ENCODE measurements around the gene GALNT11.

The GALNT11 gene

DNA sequence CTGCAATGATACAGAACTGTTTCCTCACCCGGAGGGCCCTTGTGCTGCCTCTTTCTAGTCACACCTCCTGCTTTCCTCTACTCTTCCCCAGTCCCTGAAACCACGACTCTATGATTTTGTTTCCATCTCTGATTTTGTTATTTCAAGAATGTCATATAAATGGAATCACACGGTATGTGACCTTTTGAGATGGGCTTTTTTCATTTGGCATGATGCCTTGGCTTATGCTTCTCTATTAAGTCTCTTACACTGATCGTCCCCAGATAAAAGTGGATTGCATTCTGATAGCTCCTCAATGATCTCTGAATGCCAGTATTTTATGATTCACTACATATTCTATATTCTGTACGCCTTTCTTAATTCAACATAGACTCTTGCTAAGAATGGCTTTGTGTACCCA lies 78.2 kb downstream of the GALNT11 start:
- H3K4me3 ChIP-seq (ENCODE audit: low read depth, low read length), result no peak overlapping the region
- H3K36me3 ChIP-seq (replicated peaks), result peaks cover 3% of the 10 kb centered on the region
- TF ChIP-seq, protein P1, sequence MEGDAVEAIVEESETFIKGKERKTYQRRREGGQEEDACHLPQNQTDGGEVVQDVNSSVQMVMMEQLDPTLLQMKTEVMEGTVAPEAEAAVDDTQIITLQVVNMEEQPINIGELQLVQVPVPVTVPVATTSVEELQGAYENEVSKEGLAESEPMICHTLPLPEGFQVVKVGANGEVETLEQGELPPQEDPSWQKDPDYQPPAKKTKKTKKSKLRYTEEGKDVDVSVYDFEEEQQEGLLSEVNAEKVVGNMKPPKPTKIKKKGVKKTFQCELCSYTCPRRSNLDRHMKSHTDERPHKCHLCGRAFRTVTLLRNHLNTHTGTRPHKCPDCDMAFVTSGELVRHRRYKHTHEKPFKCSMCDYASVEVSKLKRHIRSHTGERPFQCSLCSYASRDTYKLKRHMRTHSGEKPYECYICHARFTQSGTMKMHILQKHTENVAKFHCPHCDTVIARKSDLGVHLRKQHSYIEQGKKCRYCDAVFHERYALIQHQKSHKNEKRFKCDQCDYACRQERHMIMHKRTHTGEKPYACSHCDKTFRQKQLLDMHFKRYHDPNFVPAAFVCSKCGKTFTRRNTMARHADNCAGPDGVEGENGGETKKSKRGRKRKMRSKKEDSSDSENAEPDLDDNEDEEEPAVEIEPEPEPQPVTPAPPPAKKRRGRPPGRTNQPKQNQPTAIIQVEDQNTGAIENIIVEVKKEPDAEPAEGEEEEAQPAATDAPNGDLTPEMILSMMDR (IDR thresholded peaks at IDR 0.05; ENCODE audit: low read depth, low read length, missing control alignments), result no peak
- in situ Hi-C loops (cut with HindIII; ENCODE audit: low pct_ligation_motif_present, low sequenced_read_pairs), result no loop called here
- no peaks in the 10 kb centered on the region for H3K27me3 ChIP-seq (replicated peaks)
- H3K27ac ChIP-seq, result no peak overlapping the region
- peak; percentile 25 for DNase-seq

DNA sequence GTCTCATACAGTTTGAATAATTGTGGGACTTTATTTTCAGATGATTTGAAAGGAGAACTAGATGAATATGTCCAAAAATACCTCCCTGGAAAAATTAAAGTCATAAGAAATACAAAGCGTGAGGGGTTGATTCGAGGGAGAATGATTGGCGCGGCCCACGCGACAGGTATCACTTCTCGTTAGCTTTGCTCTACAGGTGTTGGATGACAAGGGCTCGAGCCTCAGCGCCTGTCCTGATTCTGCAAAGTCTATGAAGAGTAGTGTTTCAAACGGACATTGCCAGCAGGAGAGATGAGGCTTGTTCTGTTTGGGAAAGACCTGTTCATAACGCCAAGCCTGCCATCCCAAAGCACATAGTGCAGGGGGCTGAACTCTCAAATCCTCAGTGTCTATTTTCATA lies 79.7 kb downstream of the GALNT11 start:
- Histone ChIP-seq H3K4me3 (ENCODE audit: low read depth, low read length) (no peak overlapping the region), H3K27ac (no peak overlapping the region), H3K36me3 (replicated peaks) (peaks cover 3% of the 10 kb centered on the region), H3K27me3 (replicated peaks) (no peaks in the 10 kb centered on the region)
- DNase-seq, result no peak
- TF ChIP-seq, protein P1 (IDR thresholded peaks at IDR 0.05; ENCODE audit: low read depth, low read length, missing control alignments), result no peak
- in situ Hi-C loops (cut with HindIII; ENCODE audit: low pct_ligation_motif_present, low sequenced_read_pairs), result no loop called here

DNA sequence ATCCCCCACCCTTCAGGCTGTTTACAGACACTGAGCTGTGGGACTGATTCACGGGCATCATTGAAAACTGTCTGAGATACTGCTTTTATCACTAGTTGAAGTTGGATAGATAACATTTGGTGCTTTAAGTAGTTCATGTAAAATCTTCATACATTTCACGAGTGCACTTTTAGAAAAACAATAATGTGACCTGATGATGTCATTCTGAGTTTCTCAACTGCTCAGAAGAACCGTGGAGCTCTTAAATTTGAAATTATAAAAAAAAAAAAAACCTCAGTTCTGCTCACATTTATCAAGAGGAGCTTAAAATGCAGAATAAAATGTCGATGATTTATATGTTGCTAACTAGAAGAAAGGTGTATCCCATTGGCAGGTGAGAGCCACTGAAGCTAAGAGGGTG lies 81.5 kb downstream of the GALNT11 start:
- TF ChIP-seq, protein P1 (IDR thresholded peaks at IDR 0.05; ENCODE audit: low read depth, low read length, missing control alignments), result no peak
- Histone ChIP-seq H3K27ac (no peak overlapping the region), H3K4me3 (ENCODE audit: low read depth, low read length) (no peak overlapping the region), H3K27me3 (replicated peaks) (no peaks in the 10 kb centered on the region), H3K36me3 (replicated peaks) (peaks cover 3% of the 10 kb centered on the region)
- in situ Hi-C loops (cut with HindIII; ENCODE audit: low pct_ligation_motif_present, low sequenced_read_pairs), result no loop called here
- DNase-seq, result no peak

DNA sequence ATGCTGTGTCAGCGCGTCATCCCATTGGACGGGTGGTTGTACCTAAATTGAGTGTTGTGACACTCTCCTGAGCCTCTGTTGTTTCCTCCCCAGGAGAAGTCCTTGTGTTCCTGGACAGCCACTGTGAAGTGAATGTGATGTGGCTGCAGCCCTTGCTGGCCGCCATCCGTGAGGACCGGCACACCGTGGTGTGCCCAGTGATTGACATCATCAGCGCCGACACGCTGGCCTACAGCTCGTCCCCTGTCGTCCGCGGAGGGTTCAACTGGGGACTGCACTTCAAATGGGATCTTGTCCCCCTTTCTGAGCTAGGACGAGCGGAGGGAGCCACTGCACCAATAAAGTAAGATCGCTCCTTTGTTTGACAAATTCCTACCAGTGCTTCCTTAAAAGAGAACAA lies 82.5 kb downstream of the GALNT11 start:
- Histone ChIP-seq H3K4me3 (ENCODE audit: low read depth, low read length) (no peak overlapping the region), H3K36me3 (replicated peaks) (peaks cover 3% of the 10 kb centered on the region), H3K27ac (no peak overlapping the region), H3K27me3 (replicated peaks) (no peaks in the 10 kb centered on the region)
- no peak for DNase-seq
- in situ Hi-C loops (cut with HindIII; ENCODE audit: low pct_ligation_motif_present, low sequenced_read_pairs), result no loop called here
- TF ChIP-seq, protein P1 (IDR thresholded peaks at IDR 0.05; ENCODE audit: low read depth, low read length, missing control alignments), result no peak

DNA sequence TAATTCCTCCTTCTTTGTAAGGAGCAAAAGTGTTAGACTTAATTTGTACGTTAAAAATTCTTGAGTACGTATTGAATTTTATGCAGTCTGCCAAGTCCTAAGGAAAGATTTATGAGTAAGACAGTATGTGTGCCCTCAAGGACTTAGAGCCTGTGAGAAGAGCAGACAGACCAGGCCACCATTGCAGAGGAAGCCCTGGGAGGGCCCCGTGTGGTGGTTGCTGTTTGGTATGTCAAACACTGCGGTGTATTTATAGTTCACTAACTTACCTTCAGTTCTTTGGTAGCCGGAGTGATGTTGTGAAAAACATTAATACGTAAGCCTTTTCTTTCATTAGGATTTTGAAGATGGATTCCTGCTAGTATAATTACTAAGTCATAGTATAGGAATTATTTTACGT lies 82.9 kb downstream of the GALNT11 start:
- TF ChIP-seq, protein P1 (IDR thresholded peaks at IDR 0.05; ENCODE audit: low read depth, low read length, missing control alignments), result no peak
- Histone ChIP-seq H3K4me3 (ENCODE audit: low read depth, low read length) (no peak overlapping the region), H3K36me3 (replicated peaks) (peaks cover 5% of the 10 kb centered on the region), H3K27me3 (replicated peaks) (no peaks in the 10 kb centered on the region), H3K27ac (no peak overlapping the region)
- no peak for DNase-seq
- in situ Hi-C loops (cut with HindIII; ENCODE audit: low pct_ligation_motif_present, low sequenced_read_pairs), result no loop called here

DNA sequence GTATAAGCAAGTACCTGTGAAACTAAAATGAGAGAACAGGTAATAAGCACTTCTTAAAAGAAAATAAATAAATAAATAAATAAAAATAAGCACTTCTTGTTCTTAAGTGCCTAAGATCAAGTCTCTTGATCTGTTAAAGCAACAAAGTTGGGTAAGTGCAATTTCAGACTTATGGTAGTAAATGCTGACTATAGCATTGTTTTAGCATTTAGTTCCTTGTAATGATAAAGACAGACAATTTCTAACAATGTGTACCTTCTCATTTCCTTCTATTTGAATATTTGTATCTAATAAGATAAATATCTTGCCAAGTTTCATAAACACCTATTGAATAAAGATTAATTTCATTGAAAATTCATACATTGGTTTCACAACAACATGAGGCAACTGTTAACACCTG lies 87.4 kb downstream of the GALNT11 start:
- H3K27me3 ChIP-seq (replicated peaks), result no peaks in the 10 kb centered on the region
- TF ChIP-seq, protein P1 (IDR thresholded peaks at IDR 0.05; ENCODE audit: low read depth, low read length, missing control alignments), result no peak
- in situ Hi-C loops (cut with HindIII; ENCODE audit: low pct_ligation_motif_present, low sequenced_read_pairs), result no loop called here

More for the DNA sequence above, 87.4 kb downstream of the GALNT11 start:
- Histone ChIP-seq H3K36me3 (replicated peaks) (peaks cover 14% of the 10 kb centered on the region), H3K4me3 (ENCODE audit: low read depth, low read length) (no peak overlapping the region), H3K27ac (no peak overlapping the region)
- DNase-seq, result no peak
